NCI-H187 treated with DMSO at 0.1 percent for 48 hours (cell line): Measurements from ENCODE around the gene RIIAD1.
A peak's percentile ranks its signal among the peaks of the same experiment; 100 is the strongest.
"Not testable (repeated sequence)": the region's sequence is repeated elsewhere in the genome, so short reads cannot be mapped to it uniquely, and the experiment has no call there.

Source experiments
- DNase-seq: peaks from one replicate; lab custom pipeline; 2025; lab: John Stamatoyannopoulos, UW

Gene RIIAD1

GRCh38 chr1:151720974-151721787 lies at the start of gene RIIAD1:
Gene RIIAD1, plus strand, starts transcription at chr1:151721522. Its CDS starts 15 bp downstream, at chr1:151721537.
- no peak for DNase-seq

- no peak for DNase-seq
Measured at GRCh38 chr1:151673407-151673806, 47.9 kb upstream of the RIIAD1 start.

- no peak for DNase-seq
Measured at GRCh38 chr1:151680391-151680790, 40.9 kb upstream of the RIIAD1 start.

- no peak for DNase-seq
Measured at GRCh38 chr1:151680826-151681225, 40.5 kb upstream of the RIIAD1 start.

- no peak for DNase-seq
Measured at GRCh38 chr1:151681923-151682322, 39.4 kb upstream of the RIIAD1 start.

- DNase-seq, result not testable (repeated sequence)
Measured at GRCh38 chr1:151682901-151683300, 38.4 kb upstream of the RIIAD1 start.

- DNase-seq, result no peak
Measured at GRCh38 chr1:151684128-151684527, 37.2 kb upstream of the RIIAD1 start.

GRCh38 chr1:151686561-151686960 lies 34.8 kb upstream of the RIIAD1 start:
- no peak for DNase-seq

GRCh38 chr1:151689494-151689893 lies 31.8 kb upstream of the RIIAD1 start:
- DNase-seq, result no peak

GRCh38 chr1:151692226-151692625 lies 29.1 kb upstream of the RIIAD1 start:
- no peak for DNase-seq

- peak; percentile 55 for DNase-seq
Measured at GRCh38 chr1:151693057-151693651, 28.2 kb upstream of the RIIAD1 start.

- no peak for DNase-seq
Measured at GRCh38 chr1:151701515-151701914, 19.8 kb upstream of the RIIAD1 start.

- no peak for DNase-seq
Measured at GRCh38 chr1:151702936-151703335, 18.4 kb upstream of the RIIAD1 start.

- DNase-seq, result no peak
Measured at GRCh38 chr1:151703813-151704212, 17.5 kb upstream of the RIIAD1 start.

GRCh38 chr1:151704246-151704645 lies 17.1 kb upstream of the RIIAD1 start:
- no peak for DNase-seq

GRCh38 chr1:151705146-151705545 lies 16.2 kb upstream of the RIIAD1 start:
- no peak for DNase-seq

GRCh38 chr1:151705753-151706463 lies 15.4 kb upstream of the RIIAD1 start:
- DNase-seq, result no peak

- DNase-seq, result no peak
Measured at GRCh38 chr1:151706464-151707415, 14.6 kb upstream of the RIIAD1 start.

GRCh38 chr1:151707541-151708065 lies 13.7 kb upstream of the RIIAD1 start:
- DNase-seq, result no peak

- no peak for DNase-seq
Measured at GRCh38 chr1:151708891-151709290, 12.4 kb upstream of the RIIAD1 start.

- DNase-seq, result no peak
Measured at GRCh38 chr1:151710187-151710840, 11.0 kb upstream of the RIIAD1 start.
